Measurements from ENCODE around the gene TTLL10.

DNA sequence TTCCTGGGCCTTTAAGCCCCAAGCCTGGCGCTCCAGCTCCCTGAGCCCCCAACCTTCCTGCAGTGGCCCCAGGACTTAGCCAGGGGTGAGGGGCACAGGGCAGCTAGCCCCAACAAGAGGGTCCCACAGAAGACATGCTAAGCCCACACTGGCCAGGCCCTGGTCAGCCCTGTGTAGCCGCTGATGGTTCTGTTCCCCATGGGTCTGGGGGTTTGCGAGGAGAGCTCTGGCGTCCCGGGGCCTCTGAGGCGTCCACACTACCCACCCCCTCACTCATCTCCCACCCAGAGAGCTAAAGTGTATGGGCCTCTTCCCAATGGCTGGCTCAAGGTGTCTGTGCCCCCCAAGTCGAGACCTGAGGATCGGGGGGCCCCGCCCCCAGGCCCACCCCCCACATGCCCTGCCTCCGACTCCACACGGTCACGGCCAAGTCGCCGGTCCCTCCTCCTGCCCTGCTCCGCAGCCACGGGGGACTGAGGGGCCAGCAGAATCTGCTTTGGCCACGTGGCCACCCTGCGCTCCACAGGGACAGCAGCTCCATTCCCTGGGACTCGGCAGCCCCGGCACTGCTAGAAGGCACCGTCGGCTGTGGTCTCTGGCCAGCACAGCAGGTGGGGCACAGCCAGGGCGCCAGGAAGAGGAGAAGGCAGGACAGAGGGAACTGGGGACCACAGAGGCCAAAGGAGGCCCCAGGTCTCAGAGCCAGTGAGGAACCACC is 24.9 kb downstream of the TTLL10 start:
- no peak for TF ChIP-seq POLR2AphosphoS5 (IDR thresholded peaks at IDR 0.05; ENCODE audit: insufficient read depth in 1 of 2, low read depth in 1 of 2)
- TF ChIP-seq, protein P1, sequence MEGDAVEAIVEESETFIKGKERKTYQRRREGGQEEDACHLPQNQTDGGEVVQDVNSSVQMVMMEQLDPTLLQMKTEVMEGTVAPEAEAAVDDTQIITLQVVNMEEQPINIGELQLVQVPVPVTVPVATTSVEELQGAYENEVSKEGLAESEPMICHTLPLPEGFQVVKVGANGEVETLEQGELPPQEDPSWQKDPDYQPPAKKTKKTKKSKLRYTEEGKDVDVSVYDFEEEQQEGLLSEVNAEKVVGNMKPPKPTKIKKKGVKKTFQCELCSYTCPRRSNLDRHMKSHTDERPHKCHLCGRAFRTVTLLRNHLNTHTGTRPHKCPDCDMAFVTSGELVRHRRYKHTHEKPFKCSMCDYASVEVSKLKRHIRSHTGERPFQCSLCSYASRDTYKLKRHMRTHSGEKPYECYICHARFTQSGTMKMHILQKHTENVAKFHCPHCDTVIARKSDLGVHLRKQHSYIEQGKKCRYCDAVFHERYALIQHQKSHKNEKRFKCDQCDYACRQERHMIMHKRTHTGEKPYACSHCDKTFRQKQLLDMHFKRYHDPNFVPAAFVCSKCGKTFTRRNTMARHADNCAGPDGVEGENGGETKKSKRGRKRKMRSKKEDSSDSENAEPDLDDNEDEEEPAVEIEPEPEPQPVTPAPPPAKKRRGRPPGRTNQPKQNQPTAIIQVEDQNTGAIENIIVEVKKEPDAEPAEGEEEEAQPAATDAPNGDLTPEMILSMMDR (IDR thresholded peaks at IDR 0.05): no peak
- no peak for TF ChIP-seq POLR2A (IDR thresholded peaks at IDR 0.05)

Measured in vagina (tissue), 2 donors.